Heart right ventricle (tissue), 16 donors: ENCODE data around the gene NPLOC4. TPM values are rescaled to one million over a fixed set of nuclear protein-coding genes. Genes with fewer than 3 reads are reported as not detected.
A peak's percentile ranks its signal among the peaks of the same experiment; 100 is the strongest.

Experiments used
- ATAC-seq, 8 donors: fragments of 200-7000 bp; cut with Tn5 transposase; one replicate each; pipeline ENCODE4 v1.9.1; 2020; ENCODE audit warnings: mild to moderate bottlenecking in 8 of 8, moderate library complexity in 8 of 8, moderate number of reproducible peaks in 1 of 8
- DNase-seq, 2 donors: peaks; one replicate each; pipeline ENCODE4 v3.0.0-alpha.2; 2020
- H3K27ac ChIP-seq, 10 donors: fragments of 200-600 bp; sonication (generic) in 2 of 10; one replicate each; pipeline versions ENCODE4 v1.5.0 to v1.8.0; 2020 to 2022; ENCODE audit warnings: mild to moderate bottlenecking in 3 of 10
- H3K27me3 ChIP-seq, 7 donors: fragments of 200-600 bp; one replicate each; pipeline ENCODE4 v1.8.0; 2021 to 2022; ENCODE audit warnings: mild to moderate bottlenecking in 2 of 7
- H3K36me3 ChIP-seq, 9 donors: fragments of 200-600 bp; sonication (generic) in 1 of 9; one replicate each; pipeline versions ENCODE4 v1.5.0 to v1.8.0; 2020 to 2022; ENCODE audit warnings: mild to moderate bottlenecking in 2 of 9
- H3K4me1 ChIP-seq, 9 donors: fragments of 200-600 bp; sonication (generic) in 1 of 9; one replicate each; pipeline versions ENCODE4 v1.5.0 to v1.8.0; 2020 to 2022; ENCODE audit warnings: mild to moderate bottlenecking in 4 of 9
- H3K4me3 ChIP-seq, 10 donors: fragments of 200-600 bp; sonication (generic) in 2 of 10; one replicate each; pipeline versions ENCODE4 v1.5.0 to v1.8.0; 2020 to 2022; ENCODE audit warnings: mild to moderate bottlenecking in 7 of 10, moderate library complexity in 2 of 10
- H3K9me3 ChIP-seq, 11 donors: fragments of 200-600 bp in 10 of 11; sonication (generic) in 2 of 11; one replicate each; pipeline versions ENCODE4 v1.5.0 to v1.8.0; 2013 to 2022; ENCODE audit warnings: mild to moderate bottlenecking in 2 of 11, control low read depth in 1 of 11, moderate library complexity in 1 of 11
- CTCF ChIP-seq, 9 donors: fragments of 200-600 bp; sonication (generic) in 2 of 9; IDR thresholded peaks; one replicate each; pipeline versions ENCODE4 v1.5.0 to v1.8.0; 2021 to 2022; ENCODE audit warnings: antibody characterized with exemption in 9 of 9, mild to moderate bottlenecking in 5 of 9, moderate library complexity in 1 of 9
- WGBS, 2 donors: extraction: QIAGEN DNeasy Blood & Tissue Kit; methylation state at CpG; one replicate each; pipeline ENCODE4 v1.1.7; 2013; ENCODE audit warnings: inconsistent platforms in 1 of 2; 5-methylcytosine and 5-hydroxymethylcytosine counted together
- intact Hi-C, 10 donors: fragments of 100-400 bp; cut with DNase I; formaldehyde crosslinking; loops; one replicate each; pipeline versions ENCODE4 v1.11.1 to v1.14.2; 2022
- polyA plus RNA-seq, 2 donors: library from polyadenylated mRNA; stranded (reverse); fragments of 200-250 nt; gene quantifications; one replicate each; pipeline ENCODE4 v1.2.3, GENCODE V29; 2013
- total RNA-seq, 10 donors: library from RNA; stranded (reverse); fragmentation: NEBNext Ultra II Directional in 3 of 10; extraction: Animal tissue kit (Norgen Biotek cat#: 25700) in 3 of 10; gene quantifications; one replicate each; pipeline versions ENCODE4 v1.2.1 to v1.2.4, GENCODE V29; 2021 to 2023
- donor health status: Arrhythmogenic right ventricular cardiomyopathy.
- donor health status: ischemic (EF 13 %, LVEDD 7.1; RV severe dilation, severe dysfunction).
- donor health status: healthy with polysubstance abuse.
- donor health status: DM: no; HTN: yes; CAD: no.
- donor health status: DM: no; HTN: no; CAD: no.
- donor health status: ischemic (EF 25% LVEDD 6.9; RV normal size, moderate dysfunction).
- donor health status: ischemic (EF 25% LVEDD 5.7; RV mildly dilated, moderate dysfunction).
- donor health status: healthy.
- donor health status: DM: yes; HTN: yes; CAD: no.
- donor health status: Ischemic cardiomyopathy.
- donor health status: ischemic (EF 35%, LVEDD 5.7; RV mildly dilated, moderate dysfunction).
- donor health status: nonischemic (EF 11% LVEDD 7.7; RV severe dilation, severe dysfunction).
- donor health status: DM: yes; HTN: yes; CAD: no.
- donor health status: PGD.
- donor health status: ischemic (EF 29% LVEDD 5.4; RV normal size, mild dysfunction).
- donor health status: nonischemic (EF 23%, LVEDD 6.1; RV moderate dilation, normal function).

Gene NPLOC4
- total and polyA plus RNA-seq, 12 donors: 30.7 to 115 (median 95.2) TPM

- Histone ChIP-seq H3K4me1 (peaks cover 3 to 42% (median 27%) of the 10 kb centered on the region in 9 donors), H3K27ac (peak overlapping the region in 1 of 10 donors; percentile 14), H3K36me3 (peaks cover 0 to 92% (median 30%) of the 10 kb centered on the region in 9 donors), H3K9me3 (no peaks in the 10 kb centered on the region), H3K4me3 (no peak overlapping the region), H3K27me3 (no peaks in the 10 kb centered on the region)
- WGBS, 2 donors: 70 to 74% methylated on average over 10 of the region's 10 CpGs
- ATAC-seq: peak in 6 of 8 donors; percentile 23 to 62 (median 50)
- intact Hi-C loops: no loop called here
- DNase-seq: no peak
- TF ChIP-seq CTCF (IDR thresholded peaks at IDR 0.05): no peak
These were observed 57.0 kb downstream of the NPLOC4 start for GRCh38 chr17:81579821-81580321.

DNA sequence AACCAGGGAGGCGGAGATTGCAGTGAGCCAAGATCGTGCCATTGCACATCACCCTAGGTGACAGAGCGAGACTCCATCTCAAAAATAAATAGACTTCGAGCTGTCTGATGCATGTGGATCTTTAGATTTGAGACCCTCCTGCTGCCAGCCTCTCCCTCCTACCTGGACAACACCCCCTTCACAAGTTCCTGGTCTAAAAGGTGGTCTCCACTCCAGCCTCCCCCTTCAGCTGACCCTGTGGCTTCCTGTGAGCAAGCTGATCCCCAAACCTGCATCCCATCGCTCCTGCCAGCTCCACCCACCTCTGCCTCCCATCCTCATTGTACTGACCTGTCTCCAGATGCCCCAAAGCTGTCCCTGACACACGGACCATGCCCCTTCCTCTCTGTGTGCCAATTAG, 57.6 kb downstream of the NPLOC4 start:
- no peaks in the 10 kb centered on the region for H3K9me3 ChIP-seq
- H3K27me3 ChIP-seq: no peaks in the 10 kb centered on the region
- TF ChIP-seq CTCF (IDR thresholded peaks at IDR 0.05): no peak
- no peak for ATAC-seq
- H3K36me3 ChIP-seq: peaks cover 0 to 92% (median 25%) of the 10 kb centered on the region in 9 donors
- peak overlapping the region in 1 of 10 donors; percentile 14 for H3K27ac ChIP-seq
- WGBS, 2 donors: 89 to 93% methylated on average over 6 of the region's 6 CpGs
- H3K4me3 ChIP-seq: no peak overlapping the region
- intact Hi-C loops: no loop called here
- DNase-seq: no peak
- H3K4me1 ChIP-seq: peaks cover 3 to 44% (median 29%) of the 10 kb centered on the region in 9 donors

GRCh38 chr17:81578561-81579225, 58.2 kb downstream of the NPLOC4 start:
- no peak for TF ChIP-seq CTCF (IDR thresholded peaks at IDR 0.05)
- Histone ChIP-seq H3K27me3 (no peaks in the 10 kb centered on the region), H3K9me3 (no peaks in the 10 kb centered on the region), H3K27ac (no peak overlapping the region), H3K36me3 (peaks cover 0 to 92% (median 19%) of the 10 kb centered on the region in 9 donors), H3K4me1 (peaks cover 3 to 45% (median 31%) of the 10 kb centered on the region in 9 donors), H3K4me3 (no peak overlapping the region)
- DNase-seq: no peak
- ATAC-seq: no peak
- intact Hi-C loops: no loop called here
- WGBS, 2 donors: 96 to 98% methylated on average over 6 of the region's 6 CpGs

- ATAC-seq (no peak), DNase-seq (no peak)
- 94 to 95% methylated on average over 10 of the region's 10 CpGs for WGBS, 2 donors
- no peaks in the 10 kb centered on the region for H3K9me3 ChIP-seq
- intact Hi-C loops: no loop called here
- no peak overlapping the region for H3K27ac ChIP-seq
- H3K27me3 ChIP-seq: no peaks in the 10 kb centered on the region
- no peak for TF ChIP-seq CTCF (IDR thresholded peaks at IDR 0.05)
- H3K36me3 ChIP-seq: peaks cover 0 to 92% (median 13%) of the 10 kb centered on the region in 9 donors
- peaks cover 3 to 45% (median 31%) of the 10 kb centered on the region in 9 donors for H3K4me1 ChIP-seq
- no peak overlapping the region for H3K4me3 ChIP-seq
These were observed 58.9 kb downstream of the NPLOC4 start for GRCh38 chr17:81578038-81578441.
